HepG2 (cell line): ENCODE data around the gene TACC2. TPM values are rescaled to one million over a fixed set of nuclear protein-coding genes. Genes with fewer than 3 reads are reported as not detected.

Experiments
- ATF3 ChIP-seq: sonication (generic); formaldehyde crosslinking; IDR thresholded peaks from 2 replicates; pipeline ENCODE4 v1.4.0; 2020; ENCODE audit warnings: missing genetic modification reagents
- CERS6 ChIP-seq: sonication (generic); formaldehyde crosslinking; IDR thresholded peaks from 2 replicates; pipeline ENCODE4 v1.5.0; 2020; ENCODE audit warnings: missing genetic modification reagents
- ESRRA ChIP-seq: sonication (generic); formaldehyde crosslinking; IDR thresholded peaks from 2 replicates; pipeline ENCODE4 v1.5.1; 2020; ENCODE audit warnings: mild to moderate bottlenecking, low read depth, missing genetic modification reagents
- HMG20A ChIP-seq: IDR thresholded peaks from 2 replicates; pipeline ENCODE4 v1.6.1; 2016; ENCODE audit warnings: borderline replicate concordance
- IRF2 ChIP-seq: IDR thresholded peaks from 2 replicates; pipeline ENCODE4 v1.6.1; 2018; ENCODE audit warnings: missing genetic modification reagents, missing compliant biosample characterization
- KDM3A ChIP-seq: IDR thresholded peaks from 2 replicates; pipeline ENCODE4 v1.6.1; 2018; ENCODE audit warnings: low read depth, missing compliant biosample characterization
- KDM4B ChIP-seq: sonication (generic); formaldehyde crosslinking; IDR thresholded peaks from 2 replicates; pipeline ENCODE4 v1.4.0; 2020; ENCODE audit warnings: missing genetic modification reagents
- KDM6A ChIP-seq: IDR thresholded peaks from 2 replicates; pipeline ENCODE4 v1.6.1; 2016; ENCODE audit warnings: low read depth
- MED1 ChIP-seq: sonication (generic); formaldehyde crosslinking; IDR thresholded peaks from 2 replicates; pipeline ENCODE4 v1.4.0; 2020; ENCODE audit warnings: missing genetic modification reagents
- MNT ChIP-seq: fragments of 450-650 bp; IDR thresholded peaks from 2 replicates; pipeline ENCODE4 v1.6.1; 2016
- NR0B2 ChIP-seq: sonication (generic); formaldehyde crosslinking; IDR thresholded peaks from 2 replicates; pipeline ENCODE4 v1.4.0; 2020; ENCODE audit warnings: mild to moderate bottlenecking, missing genetic modification reagents
- PBX2 ChIP-seq: IDR thresholded peaks from 2 replicates; pipeline ENCODE4 v1.6.1; 2016; ENCODE audit warnings: control low read depth
- PLRG1 ChIP-seq: fragments of 450-650 bp; conservative IDR thresholded peaks from 2 replicates; pipeline ENCODE4 v1.6.1; 2016
- PREB ChIP-seq: sonication (generic); formaldehyde crosslinking; IDR thresholded peaks from 2 replicates; pipeline ENCODE4 v1.4.0; 2020; ENCODE audit warnings: missing genetic modification reagents
- PTBP1 ChIP-seq: fragments of 200-400 bp; formaldehyde crosslinking; IDR thresholded peaks from 2 replicates; pipeline ENCODE4 v1.6.1; 2018; ENCODE audit warnings: low read length, low read depth; ENCODE audit not compliant: poor library complexity, severe bottlenecking
- SAFB2 ChIP-seq: sonication (generic); formaldehyde crosslinking; IDR thresholded peaks from 2 replicates; pipeline ENCODE4 v1.5.1; 2020; ENCODE audit warnings: missing genetic modification reagents, low read depth, mild to moderate bottlenecking, borderline replicate concordance
- SAP130 ChIP-seq: IDR thresholded peaks from 2 replicates; pipeline ENCODE4 v1.6.1; 2016; ENCODE audit warnings: low read depth
- STAT6 ChIP-seq: sonication (generic); formaldehyde crosslinking; IDR thresholded peaks from 2 replicates; pipeline ENCODE4 v1.4.0; 2020; ENCODE audit warnings: missing genetic modification reagents, mild to moderate bottlenecking, borderline replicate concordance
- TARDBP ChIP-seq: sonication (generic); formaldehyde crosslinking; IDR thresholded peaks from 2 replicates; pipeline ENCODE4 v1.8.0; 2022; ENCODE audit warnings: mild to moderate bottlenecking, missing genetic modification reagents
- TCF7 ChIP-seq: sonication (generic); IDR thresholded peaks from 2 replicates; pipeline ENCODE4 v1.6.1; 2016; ENCODE audit warnings: antibody characterized with exemption, low read depth
- ZNF101 ChIP-seq: sonication (generic); formaldehyde crosslinking; IDR thresholded peaks from 2 replicates; pipeline ENCODE4 v1.4.0; 2020; ENCODE audit warnings: mild to moderate bottlenecking, low read depth, missing genetic modification reagents, borderline replicate concordance
- ZNF20 ChIP-seq: sonication (generic); formaldehyde crosslinking; IDR thresholded peaks from 2 replicates; pipeline ENCODE4 v1.4.0; 2020; ENCODE audit warnings: mild to moderate bottlenecking, moderate library complexity, missing genetic modification reagents
- ZNF317 ChIP-seq: sonication (generic); formaldehyde crosslinking; IDR thresholded peaks from 2 replicates; pipeline ENCODE4 v1.5.0; 2020; ENCODE audit warnings: mild to moderate bottlenecking, missing genetic modification reagents
- ZNF678 ChIP-seq: sonication (generic); formaldehyde crosslinking; IDR thresholded peaks from 2 replicates; pipeline ENCODE4 v1.4.0; 2020; ENCODE audit warnings: mild to moderate bottlenecking, missing genetic modification reagents
- polyA plus RNA-seq, 8 experiments: library from polyadenylated mRNA; depleted of rRNA in 3 of 8; stranded (reverse) in 7 of 8; unstranded in 1 of 8; fragments of >200 nt; fragmentation: Illumina TruSeq in 4 of 8; extraction: Trizol in 4 of 8; gene quantifications; 2 replicates each; pipeline versions ENCODE4 v1.2.1 to v1.2.3, GENCODE V29; 2011 to 2016; ENCODE audit warnings: low read depth in 4 of 8, missing spikeins in 1 of 8, mixed read lengths in 1 of 8; ENCODE audit not compliant: insufficient read depth in 1 of 8
- total RNA-seq, 5 experiments: library from RNA; depleted of rRNA; stranded (reverse); fragments of >200 nt; fragmentation: Illumina TruSeq; extraction: Trizol; gene quantifications; 2 replicates each; pipeline ENCODE4 v1.2.3, GENCODE V29; 2016; ENCODE audit warnings: low read depth in 1 of 5

Gene TACC2
- total and polyA plus RNA-seq, 2 of the 13 experiments (the other 11 are each of a cell fraction or from before 2014, with no cell fraction given): 11.8 to 16.0 TPM

GRCh38 chr10:121974019-121974534 is 14.9 kb upstream of the TACC2 start (continued):
- TF ChIP-seq STAT6: no peak
- TF ChIP-seq ZNF317 (CRISPR knock-in tag): no peak
- TF ChIP-seq ESRRA (CRISPR knock-in tag): no peak
- TF ChIP-seq IRF2 (CRISPR knock-in tag): no peak
- TF ChIP-seq PTBP1: no peak
- TF ChIP-seq PBX2 (CRISPR knock-in tag): no peak
- no peak for TF ChIP-seq MED1 (CRISPR knock-in tag)
- TF ChIP-seq TARDBP (CRISPR knock-in tag): no peak
- TF ChIP-seq NR0B2 (CRISPR knock-in tag): peak; percentile 50; the same call in 1 of the 2 replicates
- TF ChIP-seq HMG20A (CRISPR knock-in tag): no peak
- TF ChIP-seq PREB: no peak
- TF ChIP-seq ZNF20: no peak
- TF ChIP-seq ZNF101 (CRISPR knock-in tag): no peak
- TF ChIP-seq TCF7: no peak
- no peak for TF ChIP-seq KDM4B (CRISPR knock-in tag)
- peak; percentile 79 for TF ChIP-seq SAP130 (CRISPR knock-in tag)
- 0 out of 2 replicates have a peak, but pooled peaks have one; percentile 26 for TF ChIP-seq KDM3A
- no peak for TF ChIP-seq ZNF678 (CRISPR knock-in tag)
- TF ChIP-seq CERS6 (CRISPR knock-in tag): no peak
- TF ChIP-seq KDM6A (CRISPR knock-in tag): no peak
- no peak for TF ChIP-seq PLRG1
- 0 out of 2 replicates have a peak, but pooled peaks have one; percentile 20 for TF ChIP-seq MNT
- TF ChIP-seq ATF3 (CRISPR knock-in tag): no peak
- TF ChIP-seq SAFB2: no peak
